ENCODE results near the gene ASB4. TPM values are rescaled to one million over a fixed set of nuclear protein-coding genes. Genes with fewer than 3 reads are reported as not detected.

ASB4 gene
- total RNA-seq, 4 donors from 2014 or later: not detected

DNA sequence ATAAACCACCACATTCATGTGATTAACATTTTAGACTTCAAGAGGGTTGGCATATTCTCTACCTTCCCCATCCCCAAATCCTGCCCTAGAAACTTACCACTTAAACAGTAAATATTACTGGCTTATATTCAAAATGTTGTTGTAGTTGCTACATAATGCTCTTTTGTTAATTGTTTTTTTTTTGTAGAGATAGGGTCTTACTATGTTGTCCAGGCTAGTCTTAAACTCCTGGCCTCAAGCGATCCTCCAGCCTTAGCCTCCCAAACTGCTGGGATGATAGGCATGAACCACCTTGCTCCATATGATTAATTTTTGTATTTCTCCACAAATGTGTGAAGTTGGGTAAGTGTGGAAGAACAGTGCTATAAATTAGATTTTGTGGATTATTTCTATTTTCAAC is 104.0 kb downstream of the ASB4 start:
- Histone ChIP-seq H3K27ac (peak overlapping the region; percentile 56 to 99 (median 81)), H3K4me1 (peaks cover 21 to 82% (median 28%) of the 10 kb centered on the region in 3 donors), H3K4me3 (peak overlapping the region; percentile 27 to 80), H3K27me3 (no peaks in the 10 kb centered on the region), H3K36me3 (peaks cover 43 to 100% of the 10 kb centered on the region in 2 donors), H3K9me3 (no peaks in the 10 kb centered on the region)
- TF ChIP-seq POLR2A (IDR thresholded peaks at IDR 0.05) (no peak), EP300 (IDR thresholded peaks at IDR 0.05) (no peak), POLR2AphosphoS5 (IDR thresholded peaks at IDR 0.05) (peak; percentile 26)
- TF ChIP-seq, protein P1, sequence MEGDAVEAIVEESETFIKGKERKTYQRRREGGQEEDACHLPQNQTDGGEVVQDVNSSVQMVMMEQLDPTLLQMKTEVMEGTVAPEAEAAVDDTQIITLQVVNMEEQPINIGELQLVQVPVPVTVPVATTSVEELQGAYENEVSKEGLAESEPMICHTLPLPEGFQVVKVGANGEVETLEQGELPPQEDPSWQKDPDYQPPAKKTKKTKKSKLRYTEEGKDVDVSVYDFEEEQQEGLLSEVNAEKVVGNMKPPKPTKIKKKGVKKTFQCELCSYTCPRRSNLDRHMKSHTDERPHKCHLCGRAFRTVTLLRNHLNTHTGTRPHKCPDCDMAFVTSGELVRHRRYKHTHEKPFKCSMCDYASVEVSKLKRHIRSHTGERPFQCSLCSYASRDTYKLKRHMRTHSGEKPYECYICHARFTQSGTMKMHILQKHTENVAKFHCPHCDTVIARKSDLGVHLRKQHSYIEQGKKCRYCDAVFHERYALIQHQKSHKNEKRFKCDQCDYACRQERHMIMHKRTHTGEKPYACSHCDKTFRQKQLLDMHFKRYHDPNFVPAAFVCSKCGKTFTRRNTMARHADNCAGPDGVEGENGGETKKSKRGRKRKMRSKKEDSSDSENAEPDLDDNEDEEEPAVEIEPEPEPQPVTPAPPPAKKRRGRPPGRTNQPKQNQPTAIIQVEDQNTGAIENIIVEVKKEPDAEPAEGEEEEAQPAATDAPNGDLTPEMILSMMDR (IDR thresholded peaks at IDR 0.05): no peak
- ATAC-seq: no peak
- WGBS, 2 donors (ENCODE audit: low coverage in 1 of 2): 100% methylated on average over 1 of the region's 1 CpG

Other genes with a start within 250 kb of the ASB4 start
- gene PON1, start 161.4 kb upstream of the ASB4 start, total RNA-seq: not detected
- 1 to 10 TPM in 1 of 4 donors, under 1 TPM in 2, not detected in 1; 0.31 to 2.3 (median 0.59) TPM for gene PON3, start 89.6 kb upstream of the ASB4 start, total RNA-seq
- 100 to 1,000 TPM in 1 of 4 donors, 10 to 100 TPM in 3; 53.9 to 110 (median 58.2) TPM for gene PON2, start 50.9 kb upstream of the ASB4 start, total RNA-seq
- gene PDK4, start 110.6 kb downstream of the ASB4 start, total RNA-seq: 100 to 1,000 TPM; 208 to 842 (median 506) TPM

Measured in gastroesophageal sphincter (tissue), 4 donors.